CD4-positive, alpha-beta T cell treated with Interferon alpha-2 for 1 hour (primary cell): ENCODE data around the gene LAMA2.
"Not testable (repeated sequence)": the region's sequence is repeated elsewhere in the genome, so short reads cannot be mapped to it uniquely, and the experiment has no call there.

Experiments
- DNase-seq, 2 donors: peaks; one replicate each; pipeline ENCODE4 v3.0.0-alpha.2; 2020 to 2022

Gene LAMA2

DNA sequence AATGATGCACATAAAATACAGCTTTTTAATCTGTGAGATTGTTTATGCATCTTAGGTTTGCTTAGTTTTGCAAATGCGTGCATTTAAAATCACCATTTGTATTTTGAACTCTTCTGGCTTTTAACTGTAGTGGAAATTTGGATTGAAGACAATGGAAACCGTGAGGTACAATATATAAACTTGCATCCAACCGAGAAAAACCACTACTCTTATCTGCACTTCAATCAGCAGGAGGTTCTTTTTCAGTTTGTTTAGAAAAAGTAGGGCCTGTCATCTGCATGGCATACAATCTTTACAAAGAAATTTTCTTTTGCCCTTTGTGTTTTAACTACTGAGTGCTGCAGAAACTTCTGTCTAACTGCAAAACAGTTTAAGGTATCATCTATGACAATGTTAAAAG lies 132.8 kb downstream of the LAMA2 start:
- DNase-seq: no peak

DNA sequence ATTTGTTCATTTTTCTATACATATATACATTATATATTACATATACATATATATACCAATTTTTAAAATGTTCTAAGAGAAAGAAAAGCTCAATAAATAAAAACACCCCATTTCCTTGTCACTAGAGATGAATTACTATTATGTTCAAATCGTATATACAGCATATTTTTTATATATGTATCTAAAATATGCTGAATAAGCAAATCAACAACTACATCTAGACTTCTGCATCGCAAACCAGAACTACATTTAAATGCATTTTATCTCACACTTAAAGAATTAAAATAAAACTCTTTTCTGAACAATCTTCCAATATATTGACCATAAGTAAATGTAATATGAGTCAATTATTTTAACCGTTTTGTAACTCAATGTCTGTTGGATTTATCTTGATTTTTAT lies 133.9 kb downstream of the LAMA2 start:
- no peak for DNase-seq

DNA sequence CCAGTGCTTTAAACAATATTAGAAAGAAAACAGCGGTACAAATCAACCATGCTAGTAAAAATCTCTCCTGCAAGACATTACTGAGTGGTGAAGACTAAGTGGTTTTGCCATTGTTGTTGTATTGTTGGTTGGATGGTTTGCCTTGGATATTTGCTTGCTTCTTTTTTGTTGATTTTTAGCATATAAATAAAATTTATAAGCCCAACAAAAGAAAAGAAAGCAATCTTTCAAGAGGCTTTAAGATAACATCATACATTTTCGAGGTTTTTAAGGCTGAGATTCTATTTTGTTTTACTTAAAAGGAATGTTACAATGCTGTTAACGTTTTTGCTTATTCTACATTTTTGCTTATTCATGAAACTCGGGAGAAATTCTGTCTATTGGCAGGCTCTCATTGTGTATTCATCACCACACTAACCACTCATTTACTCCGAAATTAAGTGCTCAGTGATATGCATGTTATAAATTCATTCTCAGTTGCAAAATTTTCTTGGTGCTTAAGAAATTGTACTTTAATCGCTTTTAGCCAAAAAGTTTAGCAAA lies 139.1 kb downstream of the LAMA2 start:
- DNase-seq: no peak

DNA sequence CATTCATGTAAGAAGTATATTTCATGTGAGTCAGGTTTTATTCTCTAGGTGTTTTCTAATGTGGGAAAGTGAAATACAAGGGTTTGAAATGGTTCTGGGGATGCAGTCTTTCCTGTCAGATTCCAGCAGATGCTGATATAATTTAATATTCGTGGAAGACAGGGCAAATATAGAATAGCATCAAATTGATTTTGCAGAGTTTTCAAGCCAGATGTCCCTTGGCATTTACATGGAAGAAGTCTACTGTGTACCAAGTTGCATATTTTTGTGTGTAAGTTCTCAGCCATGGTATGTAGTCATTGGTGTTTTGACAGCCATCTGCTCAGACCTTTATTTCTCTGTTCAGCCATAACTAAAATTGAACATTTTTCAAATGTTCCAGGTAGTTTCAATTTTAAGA lies 143.7 kb downstream of the LAMA2 start:
- DNase-seq: no peak

DNA sequence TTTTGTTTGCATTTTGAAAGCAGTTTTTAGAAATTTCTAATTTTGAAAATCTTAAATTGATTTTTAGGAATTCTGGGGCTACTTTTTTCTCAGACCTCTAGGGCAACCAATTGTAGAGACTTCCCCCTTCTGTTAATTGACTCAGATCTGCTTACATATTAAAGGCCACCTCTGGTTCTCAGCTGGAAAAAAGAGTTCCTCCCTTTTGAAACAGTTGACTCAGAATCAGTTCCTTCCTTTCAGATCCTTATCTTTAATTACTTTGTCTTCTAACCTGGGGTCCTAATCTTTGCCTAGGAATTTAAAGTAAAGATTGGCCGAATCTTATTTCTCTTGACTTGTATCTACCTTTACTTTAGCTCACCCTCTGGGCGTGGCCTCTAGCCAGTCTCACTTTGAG lies 146.8 kb downstream of the LAMA2 start:
- DNase-seq: no peak

DNA sequence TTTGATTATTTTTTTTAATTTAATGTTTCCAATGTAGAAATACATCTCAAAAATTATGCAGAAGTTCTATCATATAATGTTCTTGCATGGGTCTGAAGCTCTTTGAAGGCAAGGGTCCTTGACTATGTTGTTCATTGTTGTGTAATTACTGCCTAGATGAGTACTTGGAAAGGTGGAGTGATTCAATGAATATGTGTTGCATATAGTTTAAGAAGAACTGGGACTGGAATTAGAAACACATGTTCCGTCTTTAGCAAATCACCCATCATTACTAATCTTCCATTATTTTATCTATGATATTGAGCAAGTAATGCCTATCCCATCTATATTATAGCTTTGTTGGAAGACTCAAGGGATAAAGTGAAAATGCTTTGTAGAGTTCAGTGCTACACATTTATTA lies 147.3 kb downstream of the LAMA2 start:
- no peak for DNase-seq

DNA sequence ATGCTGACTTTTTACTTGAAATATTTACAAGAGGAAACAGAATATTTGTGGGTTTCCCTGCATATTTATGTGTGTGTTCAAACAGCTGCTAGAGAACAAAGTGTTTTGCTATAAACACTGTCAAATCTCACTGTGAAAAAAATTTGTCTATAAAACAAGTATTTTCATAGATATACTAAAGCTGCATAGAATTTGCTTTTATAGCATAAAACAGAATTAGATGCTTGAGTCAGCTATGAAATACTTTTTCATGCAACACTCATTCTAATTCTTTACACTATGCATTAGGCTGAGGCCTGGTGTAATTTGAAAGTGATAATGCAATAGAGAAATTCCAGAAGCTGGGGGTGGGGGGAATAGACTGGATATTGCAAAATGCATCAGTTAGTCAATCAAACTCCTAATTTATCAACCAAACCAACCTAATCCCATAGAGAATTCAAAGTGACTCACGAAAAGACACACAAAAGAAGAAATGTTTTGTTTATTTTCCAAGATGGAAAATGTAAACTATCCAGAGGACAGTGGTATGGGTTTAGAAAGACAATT lies 148.2 kb downstream of the LAMA2 start:
- DNase-seq: no peak

DNA sequence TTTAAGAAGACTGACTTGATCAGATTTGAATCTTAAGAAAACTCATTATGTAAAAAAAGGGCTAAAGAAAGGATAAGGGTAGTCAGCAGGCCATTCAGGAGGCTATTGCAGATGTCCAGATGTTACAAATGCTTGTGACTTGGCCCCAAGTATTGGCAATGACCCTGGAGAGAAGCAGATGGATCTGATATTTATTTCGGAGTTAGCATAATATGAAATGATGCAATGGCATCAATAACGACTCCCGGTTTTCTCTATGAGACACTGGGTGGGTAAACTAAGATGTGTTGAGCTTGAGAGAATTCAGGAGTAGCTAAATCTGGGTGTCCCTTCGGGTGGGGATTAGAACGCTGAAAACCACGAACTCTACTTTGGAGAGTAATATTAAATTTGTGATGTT lies 149.7 kb downstream of the LAMA2 start:
- no peak for DNase-seq

DNA sequence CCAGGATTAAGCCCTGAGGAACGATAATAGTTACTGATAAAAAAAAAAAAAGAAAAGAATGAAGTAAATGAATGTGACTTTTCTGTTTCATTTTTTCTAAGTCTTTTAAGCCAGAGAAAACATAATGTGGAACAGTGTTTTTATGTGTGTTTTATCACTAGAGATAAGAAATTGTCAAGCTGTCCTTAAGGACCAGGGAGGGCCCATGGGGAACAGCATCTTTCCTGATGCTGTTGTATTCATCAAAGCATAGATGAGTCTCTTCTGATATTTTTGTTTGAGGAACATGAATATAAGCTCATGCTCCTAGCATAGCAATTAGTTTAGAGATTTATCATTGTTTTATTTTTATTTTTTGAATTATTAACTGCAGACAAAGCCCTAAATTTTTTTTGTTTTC lies 150.2 kb downstream of the LAMA2 start:
- DNase-seq: no peak

DNA sequence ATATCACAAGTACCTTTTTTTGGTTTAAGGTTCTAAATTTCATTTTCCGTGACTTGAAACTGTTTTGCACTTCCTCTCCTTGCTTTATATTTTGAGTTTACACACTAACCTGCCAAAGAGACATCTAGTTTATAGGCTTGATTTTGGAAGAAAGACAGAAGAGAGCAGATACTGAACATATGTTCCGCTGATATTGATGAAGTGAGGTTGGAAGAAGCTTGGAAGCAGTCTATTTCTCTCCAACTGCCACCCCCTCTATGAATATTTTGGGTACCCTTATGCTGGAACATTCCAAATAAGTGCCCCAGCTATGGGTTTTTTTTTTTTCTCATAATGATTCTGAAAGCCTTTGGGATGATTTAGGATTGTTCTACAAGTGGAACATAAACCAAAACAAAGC lies 150.6 kb downstream of the LAMA2 start:
- no peak for DNase-seq

DNA sequence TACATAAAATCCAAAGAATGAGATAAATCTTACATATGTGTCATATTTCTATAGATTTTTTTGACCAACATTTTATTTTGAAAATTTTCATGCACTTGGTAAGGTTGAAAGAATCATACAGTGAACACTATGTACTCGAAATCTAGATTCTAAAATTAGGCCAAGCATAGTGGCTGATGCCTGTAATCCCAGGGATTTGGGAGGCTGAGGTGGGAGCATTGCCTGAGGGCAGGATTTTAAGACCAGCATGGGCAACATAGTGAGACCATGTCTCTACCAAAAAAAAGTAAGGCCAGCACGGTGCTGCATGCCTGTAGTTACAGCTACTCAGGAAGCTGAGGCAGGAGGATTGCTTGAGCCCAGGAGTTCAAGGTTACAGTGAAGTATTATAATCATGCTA lies 158.6 kb downstream of the LAMA2 start:
- DNase-seq: no peak

DNA sequence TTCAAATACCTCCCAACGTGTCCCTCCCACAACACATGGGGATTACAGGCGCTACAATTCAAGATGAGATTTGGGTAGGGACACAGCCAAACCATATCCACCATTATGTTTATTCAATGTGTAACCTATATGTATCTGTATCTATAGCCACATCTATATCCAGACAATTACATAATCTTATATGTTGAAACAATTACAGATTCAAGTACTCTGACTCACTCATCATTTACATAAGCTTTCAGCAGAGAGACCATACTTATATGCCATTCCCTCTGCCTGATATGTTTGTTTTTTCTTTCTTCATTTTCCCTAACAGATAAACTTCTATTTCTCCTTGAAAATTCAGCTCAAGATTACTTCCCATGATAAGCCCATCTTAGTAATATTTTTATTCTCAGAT lies 163.6 kb downstream of the LAMA2 start:
- DNase-seq: no peak

DNA sequence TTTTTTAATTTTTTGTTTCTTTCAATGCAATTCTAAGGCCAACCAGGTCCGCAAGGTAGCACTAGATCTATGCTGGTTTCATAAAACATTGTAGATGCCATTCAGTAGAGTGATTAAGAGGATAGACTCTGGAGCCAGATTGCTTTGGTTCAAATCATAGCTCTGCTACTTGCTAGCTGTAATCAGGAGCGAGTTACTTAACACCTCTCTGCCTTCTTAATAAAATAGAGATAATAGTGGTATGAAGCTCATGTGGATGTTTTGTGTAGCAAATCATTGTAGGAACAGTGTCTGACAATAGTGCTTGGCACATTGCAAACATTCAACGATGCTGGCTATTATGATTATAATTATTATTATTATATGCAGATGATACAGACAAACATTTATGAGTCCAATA lies 164.9 kb downstream of the LAMA2 start:
- DNase-seq: no peak

DNA sequence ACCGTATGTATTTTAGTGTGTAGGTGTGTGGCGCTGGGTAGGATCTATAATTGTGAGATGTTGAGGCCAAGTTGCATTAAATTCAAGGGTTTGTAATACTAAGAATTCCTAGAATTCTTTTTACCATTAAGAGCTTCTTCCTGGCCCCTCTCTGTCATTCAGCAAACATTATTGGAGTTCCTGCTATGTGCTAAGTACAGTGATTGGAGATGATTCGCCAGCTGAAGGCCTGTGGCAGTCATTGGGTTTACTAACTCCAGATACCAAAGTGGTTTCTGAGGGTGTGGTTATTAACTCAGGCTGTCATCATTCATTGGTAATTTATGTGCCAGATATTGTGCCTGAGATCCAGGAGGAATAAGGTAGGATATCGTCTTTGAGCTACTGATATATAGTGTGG lies 167.1 kb downstream of the LAMA2 start:
- no peak for DNase-seq

DNA sequence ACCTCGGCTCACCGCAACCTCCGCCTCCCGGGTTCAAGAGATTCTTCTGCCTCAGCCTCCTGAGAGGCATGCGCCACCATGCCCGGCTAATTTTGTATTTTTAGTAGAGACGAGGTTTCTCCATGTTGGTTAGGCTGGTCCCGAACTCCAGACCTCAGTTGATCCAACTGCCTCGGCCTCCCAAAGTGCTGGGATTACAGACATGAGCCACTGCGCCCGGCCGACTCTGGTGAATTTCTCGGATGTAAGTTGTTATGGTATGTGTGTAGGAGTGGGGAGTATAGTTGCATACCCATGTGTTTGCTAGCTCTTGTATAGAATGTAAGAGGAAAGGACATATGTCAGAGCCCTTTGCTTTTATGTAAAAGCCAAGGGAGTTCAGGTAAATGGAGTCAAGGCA lies 170.2 kb downstream of the LAMA2 start:
- DNase-seq: not testable (repeated sequence)

DNA sequence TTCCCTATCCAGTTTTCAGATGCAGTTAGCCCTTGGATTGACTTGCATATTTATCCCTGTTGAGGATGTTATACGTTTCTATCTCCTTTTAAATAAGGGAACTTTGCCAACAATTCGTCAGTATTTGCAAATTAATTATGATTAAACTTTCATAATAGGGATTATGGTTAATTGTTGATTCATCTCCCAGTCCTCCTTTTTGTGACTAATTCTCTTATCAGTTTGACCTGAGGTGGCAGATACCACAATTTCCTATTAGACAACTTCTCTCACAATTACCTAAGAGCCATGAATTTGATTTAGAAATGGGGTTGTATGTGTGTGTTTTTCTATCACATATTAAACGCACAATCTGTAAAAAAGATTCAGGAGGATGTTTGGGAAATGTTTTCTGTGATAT lies 172.9 kb downstream of the LAMA2 start:
- DNase-seq: no peak

DNA sequence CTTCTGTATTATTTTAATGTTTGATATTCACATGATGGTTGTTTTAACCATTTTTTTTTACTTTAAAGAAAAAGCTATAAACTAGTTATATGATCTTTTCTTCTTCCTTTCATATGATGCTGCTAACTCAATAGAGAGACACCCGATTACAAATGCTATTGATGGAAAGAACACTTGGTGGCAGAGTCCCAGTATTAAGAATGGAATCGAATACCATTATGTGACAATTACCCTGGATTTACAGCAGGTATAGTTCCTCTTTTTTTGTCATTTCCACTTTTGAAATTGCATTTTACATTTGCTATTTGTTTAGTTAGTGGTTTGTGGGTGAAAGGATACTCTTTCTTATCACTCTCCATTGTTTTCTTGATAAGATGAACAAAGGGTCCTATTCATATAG lies 176.7 kb downstream of the LAMA2 start:
- no peak for DNase-seq

DNA sequence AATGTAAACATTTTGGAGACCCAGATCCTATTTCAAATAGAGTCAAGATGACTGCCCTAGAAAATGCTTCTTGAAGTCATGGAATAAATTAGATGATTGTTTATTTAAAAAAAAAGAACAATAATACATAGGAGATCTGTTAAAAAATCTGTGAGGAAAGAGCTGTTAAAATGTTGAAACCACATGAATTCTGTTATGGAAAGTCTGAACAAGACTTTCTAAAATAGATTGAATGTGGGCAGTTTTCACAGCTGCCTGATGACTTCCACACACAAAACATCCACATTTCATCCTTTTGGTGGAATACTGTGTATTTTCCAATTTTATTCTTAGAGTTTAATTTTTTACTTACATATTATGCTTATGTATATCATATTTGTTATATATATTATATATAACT lies 186.1 kb downstream of the LAMA2 start:
- no peak for DNase-seq

DNA sequence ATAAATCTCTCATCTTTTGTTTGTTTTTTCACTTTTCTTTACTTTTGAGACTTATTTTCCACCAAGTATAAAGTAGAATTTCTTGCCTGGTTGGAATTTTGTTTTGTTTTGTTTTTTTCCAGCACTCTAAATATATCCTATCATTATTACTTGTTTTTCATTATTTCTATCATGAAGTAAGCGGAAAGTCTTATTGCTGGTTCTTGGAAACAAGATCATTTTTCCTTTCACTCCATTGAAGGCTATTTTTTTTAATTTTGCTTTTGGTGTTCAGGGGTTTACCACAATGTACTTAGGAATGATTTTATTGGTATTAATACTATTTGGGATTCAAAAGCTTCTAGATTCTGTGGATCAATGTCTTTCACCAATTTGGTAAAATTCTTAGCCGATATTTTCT lies 190.1 kb downstream of the LAMA2 start:
- no peak for DNase-seq

DNA sequence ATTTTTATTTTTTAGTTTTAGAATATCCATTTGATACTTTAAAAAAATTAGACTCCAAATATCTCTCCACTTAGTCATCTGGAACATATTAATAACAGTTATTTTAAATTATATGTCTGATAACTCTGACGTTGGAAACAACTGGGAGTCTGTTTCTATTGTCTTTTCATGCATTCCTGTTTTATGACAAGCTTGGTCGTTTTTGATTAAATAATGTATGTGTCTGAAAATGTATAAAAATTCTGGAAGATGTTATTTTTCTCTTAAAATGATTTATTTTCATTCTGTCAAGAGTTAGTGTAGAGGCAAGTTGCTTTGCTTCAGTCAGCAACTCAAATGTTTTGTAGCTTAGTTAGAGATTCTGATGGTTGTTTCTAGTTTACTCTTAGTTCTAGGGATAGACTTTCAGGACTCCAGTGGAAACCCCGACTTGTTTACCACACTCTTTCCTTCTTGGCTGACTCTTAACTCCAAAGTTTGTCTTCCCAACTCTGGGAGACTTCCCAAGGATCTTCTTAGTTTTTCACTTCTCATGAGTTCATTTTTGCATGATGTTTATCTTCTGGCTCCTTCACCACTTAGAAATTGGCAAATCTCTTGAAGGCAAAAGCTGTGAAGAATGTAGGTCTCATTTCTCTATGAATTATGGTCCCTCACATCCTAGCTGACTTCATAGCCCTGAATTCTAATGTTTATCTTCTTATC lies 190.9 kb downstream of the LAMA2 start:
- DNase-seq: no peak

DNA sequence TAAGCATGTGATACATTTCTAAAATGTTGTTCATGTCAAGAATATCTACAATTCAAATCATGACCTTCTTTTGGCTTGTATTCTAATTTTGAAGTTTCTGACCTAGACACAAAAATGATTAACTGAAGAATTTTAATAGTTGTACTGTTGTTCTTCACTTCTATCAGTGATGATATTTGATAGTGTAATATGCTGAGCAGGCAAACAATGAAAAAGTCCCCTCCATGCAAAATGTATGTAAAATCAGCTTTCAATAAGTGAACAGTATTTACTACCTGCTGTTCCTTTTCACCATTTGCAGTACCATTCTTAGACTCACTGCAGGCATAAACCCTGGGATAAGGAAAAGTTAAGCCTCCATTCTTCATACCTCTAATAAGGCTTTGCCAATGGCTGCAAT lies 201.5 kb downstream of the LAMA2 start:
- no peak for DNase-seq

DNA sequence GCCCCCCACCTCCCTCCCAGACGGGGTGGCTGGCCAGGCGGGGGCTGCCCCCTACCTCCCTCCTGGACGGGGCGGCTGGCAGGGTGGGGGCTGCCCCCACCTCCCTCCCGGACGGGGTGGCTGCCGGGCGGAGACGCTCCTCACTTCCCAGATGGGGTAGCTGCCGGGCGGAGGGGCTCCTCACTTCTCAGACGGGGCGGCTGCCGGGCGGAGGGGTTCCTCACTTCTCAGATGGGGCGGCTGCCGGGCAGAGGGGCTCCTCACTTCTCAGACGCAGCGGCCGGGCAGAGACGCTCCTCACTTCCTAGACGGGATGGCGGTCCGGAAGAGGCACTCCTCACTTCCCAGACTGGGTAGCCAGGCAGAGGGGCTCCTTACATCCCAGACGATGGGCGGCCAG lies 205.5 kb downstream of the LAMA2 start:
- not testable (repeated sequence) for DNase-seq

DNA sequence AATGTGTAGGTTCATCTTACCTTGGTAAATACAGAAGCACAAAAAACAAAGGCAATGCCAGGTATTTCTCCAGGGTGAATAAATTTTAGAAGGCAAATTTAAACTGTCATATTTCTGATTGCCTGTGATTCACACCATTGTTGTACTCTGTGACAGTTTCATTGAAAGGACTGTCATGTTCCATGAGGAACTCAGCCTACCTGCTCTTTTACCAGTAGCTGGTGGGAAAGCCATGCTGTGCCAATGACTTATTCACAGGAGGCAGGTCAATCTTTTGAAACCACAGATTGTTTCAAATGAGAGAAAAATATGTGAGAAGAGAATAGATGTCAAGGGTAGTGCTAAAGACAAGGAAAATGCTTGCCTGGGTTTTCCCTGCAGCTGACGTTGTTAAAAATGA lies 206.4 kb downstream of the LAMA2 start:
- no peak for DNase-seq

DNA sequence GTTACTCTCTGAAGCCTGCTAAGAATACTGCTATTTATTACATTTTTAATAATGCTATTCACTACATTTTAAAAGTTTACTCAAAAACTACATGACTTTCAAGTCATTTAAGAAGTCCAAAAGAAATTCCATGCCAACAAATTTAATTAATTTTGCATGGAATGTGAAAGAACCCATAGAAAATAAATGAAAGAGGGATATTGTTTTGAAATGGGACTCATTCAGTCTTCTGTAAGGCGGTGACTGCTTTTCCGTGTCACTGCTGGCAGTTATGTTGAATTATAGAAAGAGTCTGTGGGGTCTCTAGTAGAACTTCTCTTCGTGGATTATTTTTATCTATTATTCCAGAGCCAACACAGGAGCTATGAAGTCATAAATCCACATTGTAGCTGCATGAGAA lies 211.2 kb downstream of the LAMA2 start:
- DNase-seq: no peak

DNA sequence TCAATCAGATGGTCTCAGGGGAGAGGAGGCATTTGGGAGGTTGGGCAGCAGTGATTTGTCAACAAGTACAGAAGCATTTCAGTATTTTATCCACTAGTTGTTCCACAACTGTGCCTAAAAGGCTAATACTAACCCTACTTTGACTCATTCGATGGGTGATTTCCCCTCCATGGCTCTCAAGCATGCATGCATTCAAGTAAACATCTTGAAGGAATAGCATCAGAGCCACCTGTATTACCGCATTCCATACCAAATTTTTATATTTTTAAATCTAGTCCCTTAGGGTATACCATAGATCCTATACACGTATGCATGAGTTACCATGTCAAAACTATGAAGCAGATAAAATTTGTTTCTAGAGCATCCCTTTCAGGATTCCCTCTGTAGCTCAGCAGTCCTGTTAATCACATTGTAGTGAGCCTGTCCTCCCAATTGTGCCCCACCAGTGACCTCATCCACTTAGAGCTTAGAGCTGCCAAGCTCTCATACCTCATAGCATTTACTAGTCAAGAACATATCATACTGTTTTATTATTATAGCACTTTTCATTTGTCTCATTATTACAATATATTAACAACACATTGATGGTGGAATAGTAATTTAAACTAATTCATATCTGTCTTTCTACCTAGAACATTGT lies 213.8 kb downstream of the LAMA2 start:
- DNase-seq: no peak
